ENCODE results near the gene FBXO9. TPM values are rescaled to one million over a fixed set of nuclear protein-coding genes. Genes with fewer than 3 reads are reported as not detected.

The FBXO9 gene
- total and polyA plus RNA-seq, 10 of the 15 experiments (the other 5 are each of a cell fraction or from before 2014, with no cell fraction given) = 9.9 to 68.9 (median 31.3) TPM

GRCh38 chr6:53044071-53044470 is 21.1 kb upstream of the FBXO9 start (continued):
- TF ChIP-seq DPF2 (IDR thresholded peaks at IDR 0.05) = no peak
- no peak for TF ChIP-seq NR2C2 (IDR thresholded peaks at IDR 0.05; ENCODE audit: borderline replicate concordance, control insufficient read depth, insufficient read length, low read depth)
- TF ChIP-seq JUND (IDR thresholded peaks at IDR 0.05; ENCODE audit: low read depth, low read length) = no peak
- TF ChIP-seq SREBF1 (IDR thresholded peaks at IDR 0.05; ENCODE audit: low read length) = no peak
- TF ChIP-seq ASH2L (IDR thresholded peaks at IDR 0.05; ENCODE audit: borderline replicate concordance, low read depth) = no peak
- TF ChIP-seq POU2F2 (IDR thresholded peaks at IDR 0.05; ENCODE audit: borderline replicate concordance, low read depth, low read length) = no peak
- no peak for TF ChIP-seq BMI1 (IDR thresholded peaks at IDR 0.05; ENCODE audit: borderline replicate concordance)
- TF ChIP-seq NBN (IDR thresholded peaks at IDR 0.05) = no peak
- no peak for TF ChIP-seq POLR2AphosphoS2 (IDR thresholded peaks at IDR 0.05; ENCODE audit: low read depth, low read length)
- no peak for TF ChIP-seq NFYA (IDR thresholded peaks at IDR 0.05; ENCODE audit: borderline replicate concordance, low read depth, low read length)
- no peak for TF ChIP-seq RCOR1 (conservative IDR thresholded peaks at IDR 0.05; ENCODE audit: low read depth, low read length)

GRCh38 chr6:53044572-53044971 is 20.6 kb upstream of the FBXO9 start:
- Histone ChIP-seq H3K9me3 (replicated peaks; ENCODE audit: control insufficient read depth, insufficient read depth, low read length) (no peaks in the 10 kb centered on the region), H3K27me3 (replicated peaks in 1 of 2; ENCODE audit: control insufficient read depth in 2 of 2, insufficient read depth in 2 of 2, low read length in 1 of 2) (no peaks in the 10 kb centered on the region), H3K4me2 (ENCODE audit: control insufficient read depth, insufficient read depth) (no peak overlapping the region), H3K9ac (ENCODE audit: control insufficient read depth, insufficient read depth, low read length) (no peak overlapping the region), H3K27ac (ENCODE audit: control insufficient read depth, insufficient read depth) (no peak overlapping the region), H3K4me1 (ENCODE audit: control insufficient read depth, insufficient read depth, low read length) (0 out of 2 replicates have a peak, but pooled peaks cover 7% of the 10 kb centered on the region), H3K79me2 (ENCODE audit: control insufficient read depth, insufficient read depth, low read length) (no peaks in the 10 kb centered on the region), H3K36me3 (ENCODE audit: control insufficient read depth in 2 of 2, insufficient read depth in 2 of 2, low read length in 1 of 2) (peaks cover 0 to 2% of the 10 kb centered on the region in 2 experiments; a peak in 1 of 4 replicates), H4K20me1 (ENCODE audit: control insufficient read depth, insufficient read depth) (no peaks in the 10 kb centered on the region), H3K4me3 (no peak overlapping the region), H2AFZ (ENCODE audit: control insufficient read depth, low read depth, low read length) (no peak overlapping the region)
- FAIRE-seq (no peak), ATAC-seq (no peak), DNase-seq (ENCODE audit: low read depth, low spot score) (no peak)
- in situ Hi-C loops (cut with MboI) (no loop called here), intact Hi-C loops (cut with micrococcal nuclease; ENCODE audit: unreplicated experiment) (no loop called here)
- RAD21 ChIA-PET (ENCODE audit: unreplicated experiment) = no interaction called here
- 20% methylated on average over 4 of the region's 4 CpGs for WGBS (ENCODE audit: insufficient coverage, insufficient replicate concordance, low lambda C conversion rate, missing lambda C conversion rate)
- SMC1A ChIA-PET (ENCODE audit: uncharacterized antibody, unreplicated experiment) = no interaction called here
- BruUV-seq (replicated peaks) = no TSS peak
- POLR2A ChIA-PET = no interaction called here
- CTCF ChIA-PET = no interaction called here
- TF ChIP-seq LARP7 (IDR thresholded peaks at IDR 0.05) (no peak), CHD1 (IDR thresholded peaks at IDR 0.05; ENCODE audit: low read depth, low read length) (no peak), GATAD2B (conservative IDR thresholded peaks at IDR 0.05; ENCODE audit: low read depth) (no peak), RFX5 (IDR thresholded peaks at IDR 0.05; ENCODE audit: low read depth, low read length) (no peak), TCF12 (IDR thresholded peaks at IDR 0.05; ENCODE audit: low read depth, low read length) (no peak), BHLHE40 (IDR thresholded peaks at IDR 0.05; ENCODE audit: borderline replicate concordance in 1 of 2, low read depth in 2 of 2, low read length in 1 of 2) (no peak), EP300 (IDR thresholded peaks at IDR 0.05; ENCODE audit: borderline replicate concordance in 1 of 2, control insufficient read depth in 1 of 2, low read depth in 2 of 2, low read length in 2 of 2) (no peak), CREM (IDR thresholded peaks at IDR 0.05; ENCODE audit: low read depth) (no peak), PRDM15 (CRISPR knock-in tag; IDR thresholded peaks at IDR 0.05) (no peak), MEF2B (IDR thresholded peaks at IDR 0.05; ENCODE audit: partially characterized antibody, poor library complexity, severe bottlenecking) (no peak), SP1 (IDR thresholded peaks at IDR 0.05; ENCODE audit: low read depth, low read length) (no peak), POLR2AphosphoS5 (IDR thresholded peaks at IDR 0.05; ENCODE audit: low read length) (no peak), IKZF2 (IDR thresholded peaks at IDR 0.05) (no peak), YY1 (IDR thresholded peaks at IDR 0.05; ENCODE audit: low read depth, low read length) (no peak)
